ENCODE data around the gene CSTPP1.

GRCh38 chr11:46949297-46949696 lies 12.7 kb downstream of the CSTPP1 start:
- TF ChIP-seq POLR2A (IDR thresholded peaks at IDR 0.05; ENCODE audit: low read depth, low read length) (no peak), CTCF (conservative IDR thresholded peaks at IDR 0.05; ENCODE audit: low read depth, low read length) (no peak), SMC3 (IDR thresholded peaks at IDR 0.05; ENCODE audit: low read depth, low read length) (no peak), MAZ (IDR thresholded peaks at IDR 0.05; ENCODE audit: borderline replicate concordance, low read depth, low read length) (no peak), ELK1 (IDR thresholded peaks at IDR 0.05; ENCODE audit: borderline replicate concordance, low read depth, low read length) (no peak), USF2 (IDR thresholded peaks at IDR 0.05; ENCODE audit: low read depth, low read length) (no peak), RFX5 (IDR thresholded peaks at IDR 0.05; ENCODE audit: low read depth, low read length) (no peak), RAD21 (IDR thresholded peaks at IDR 0.05; ENCODE audit: low read length) (no peak), FOS (IDR thresholded peaks at IDR 0.05; ENCODE audit: low read depth, low read length) (no peak), BHLHE40 (IDR thresholded peaks at IDR 0.05; ENCODE audit: low read depth, low read length) (no peak), MAFK (IDR thresholded peaks at IDR 0.05; ENCODE audit: low read depth, low read length) (no peak), MXI1 (IDR thresholded peaks at IDR 0.05; ENCODE audit: borderline replicate concordance, low read depth, low read length) (no peak), CEBPB (IDR thresholded peaks at IDR 0.05; ENCODE audit: low read depth, low read length) (no peak), RCOR1 (IDR thresholded peaks at IDR 0.05; ENCODE audit: insufficient replicate concordance, low read length) (no peak)
